H7 (cell line): ENCODE data around the gene MAN1A1. TPM values are rescaled to one million over a fixed set of nuclear protein-coding genes. Genes with fewer than 3 reads are reported as not detected.

Experiments used
- DNase-seq: peaks from one replicate; pipeline ENCODE4 v3.0.0; 2012
- H3K27me3 ChIP-seq: 2 replicates; pipeline ENCODE4 v1.6.0; 2011; ENCODE audit warnings: mild to moderate bottlenecking, low read length; ENCODE audit not compliant: control insufficient read depth, insufficient read depth
- H3K36me3 ChIP-seq: replicated peaks from 2 replicates; pipeline ENCODE4 v1.5.1; 2011; ENCODE audit warnings: low read length; ENCODE audit not compliant: control insufficient read depth, insufficient read depth
- H3K4me3 ChIP-seq: 2 replicates; pipeline ENCODE4 v1.5.1; 2011; ENCODE audit warnings: low read depth, mild to moderate bottlenecking, control low read depth, low read length, moderate library complexity; ENCODE audit not compliant: insufficient read depth
- total RNA-seq: library from RNA; depleted of rRNA; stranded (reverse); fragments of >200 nt; shearing (Covaris generic); gene quantifications from 2 replicates; pipeline ENCODE4 v1.2.3, GENCODE V29; 2014

Gene MAN1A1
- total RNA-seq, 1 experiment from 2014 or later: 14.5 TPM

GRCh38 chr6:119192200-119192599 lies 157.4 kb downstream of the MAN1A1 start:
- Histone ChIP-seq H3K27me3 (no peaks in the 10 kb centered on the region), H3K4me3 (no peak overlapping the region), H3K36me3 (no peaks in the 10 kb centered on the region)
- no peak for DNase-seq

- DNase-seq: no peak
- Histone ChIP-seq H3K4me3 (no peak overlapping the region), H3K27me3 (no peaks in the 10 kb centered on the region), H3K36me3 (no peaks in the 10 kb centered on the region; the same call in 1 of the 2 replicates)
Observed at GRCh38 chr6:119190176-119190575, 159.4 kb downstream of the MAN1A1 start.

DNA sequence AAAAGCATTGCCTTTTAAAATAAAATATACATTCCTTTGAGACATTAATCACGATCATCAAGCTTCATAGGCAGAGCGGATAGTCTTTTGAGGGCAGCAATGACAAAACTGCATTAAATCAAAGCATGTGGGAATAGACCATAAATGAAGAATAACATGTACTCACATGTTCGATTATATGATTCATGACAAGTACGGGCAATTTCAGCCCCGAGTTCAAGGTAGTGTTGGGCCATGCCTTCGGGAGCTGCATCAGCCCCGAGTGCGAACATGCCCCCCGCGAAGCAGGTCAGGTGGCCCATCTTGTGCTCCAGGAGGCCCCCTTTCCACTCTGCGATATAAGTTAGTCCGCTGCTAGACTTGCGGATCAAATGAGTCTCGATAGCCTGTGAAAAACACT lies 160.1 kb downstream of the MAN1A1 start:
- Histone ChIP-seq H3K4me3 (no peak overlapping the region), H3K36me3 (no peaks in the 10 kb centered on the region; the same call in 1 of the 2 replicates), H3K27me3 (no peaks in the 10 kb centered on the region)
- no peak for DNase-seq

DNA sequence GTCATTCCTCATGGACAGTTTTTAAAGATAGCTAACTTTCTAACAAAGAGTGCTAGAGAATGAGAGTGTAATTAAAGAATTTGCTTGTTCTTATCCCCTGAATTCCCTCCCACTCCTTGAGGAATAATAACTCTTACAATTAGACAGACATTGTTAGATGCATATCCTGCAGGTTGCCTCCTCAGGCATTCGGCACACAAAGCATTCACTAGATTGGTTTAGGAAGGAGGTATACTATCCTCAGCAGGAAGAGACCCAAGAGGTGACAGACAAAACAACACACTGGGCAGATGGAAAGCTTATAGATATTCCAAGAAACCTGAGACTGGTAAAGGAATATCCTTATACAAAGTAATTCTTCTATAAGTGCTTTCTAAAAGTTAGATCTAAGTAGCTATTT lies 162.0 kb downstream of the MAN1A1 start:
- no peak overlapping the region for H3K4me3 ChIP-seq
- no peaks in the 10 kb centered on the region for H3K27me3 ChIP-seq
- peak; percentile 2 for DNase-seq
- no peaks in the 10 kb centered on the region; the same call in 1 of the 2 replicates for H3K36me3 ChIP-seq

DNA sequence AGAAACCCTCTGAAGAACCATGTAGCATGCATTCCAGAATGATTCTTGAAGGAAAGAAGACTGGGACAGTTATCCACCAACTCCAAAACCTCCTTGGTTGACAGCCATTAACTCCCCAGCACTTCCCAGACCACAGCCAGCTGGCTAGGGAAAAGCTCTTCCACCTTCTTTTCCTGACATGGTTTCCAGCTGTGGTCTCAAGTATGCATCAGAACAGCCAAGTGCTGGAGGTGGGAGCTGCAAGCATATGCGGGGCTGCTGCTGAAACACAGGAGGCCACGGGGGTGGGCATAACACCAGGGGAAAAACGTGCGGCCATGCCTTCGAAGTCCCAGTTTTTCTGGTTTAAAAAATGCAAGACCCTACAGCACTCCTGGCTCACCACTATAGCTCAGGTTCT lies 163.1 kb downstream of the MAN1A1 start:
- no peaks in the 10 kb centered on the region; the same call in 1 of the 2 replicates for H3K36me3 ChIP-seq
- H3K27me3 ChIP-seq: no peaks in the 10 kb centered on the region
- no peak overlapping the region for H3K4me3 ChIP-seq
- peak; percentile 3 for DNase-seq

GRCh38 chr6:119184008-119184648 lies 165.4 kb downstream of the MAN1A1 start:
- H3K4me3 ChIP-seq: no peak overlapping the region
- no peaks in the 10 kb centered on the region for H3K27me3 ChIP-seq
- no peaks in the 10 kb centered on the region; the same call in 1 of the 2 replicates for H3K36me3 ChIP-seq
- no peak for DNase-seq

- Histone ChIP-seq H3K27me3 (no peaks in the 10 kb centered on the region), H3K4me3 (no peak overlapping the region), H3K36me3 (no peaks in the 10 kb centered on the region; the same call in 1 of the 2 replicates)
- DNase-seq: no peak
Observed at GRCh38 chr6:119183457-119183856, 166.1 kb downstream of the MAN1A1 start.

GRCh38 chr6:119182875-119183274 lies 166.7 kb downstream of the MAN1A1 start:
- Histone ChIP-seq H3K27me3 (no peaks in the 10 kb centered on the region), H3K36me3 (no peaks in the 10 kb centered on the region; the same call in 1 of the 2 replicates), H3K4me3 (no peak overlapping the region)
- DNase-seq: no peak

DNA sequence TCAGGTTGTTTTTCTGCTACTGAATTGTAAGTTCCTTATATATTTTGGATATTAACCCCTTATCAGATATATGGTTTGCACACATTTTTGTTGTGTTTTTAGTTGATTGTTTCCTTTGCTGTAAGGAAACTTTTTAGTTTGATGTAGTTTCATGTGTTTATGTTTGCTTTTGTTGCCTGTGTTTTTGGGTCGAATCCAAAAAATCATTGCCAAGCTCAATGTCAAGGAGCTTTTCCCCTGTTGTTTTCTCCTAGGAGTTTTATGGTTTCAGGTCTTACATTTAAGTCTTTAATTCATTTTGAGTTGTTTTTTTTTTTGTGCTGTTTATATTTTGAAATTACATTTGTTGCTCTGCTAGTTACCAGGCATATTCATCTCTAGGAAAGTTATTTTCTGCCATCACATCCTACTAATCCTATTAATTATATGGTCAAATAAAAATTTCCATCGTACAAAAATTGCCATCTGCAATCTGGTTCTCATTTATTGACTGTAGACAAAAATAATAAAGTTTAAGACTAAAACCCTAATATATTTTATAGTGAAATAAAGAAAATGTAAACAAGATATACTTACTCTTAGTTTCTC lies 167.3 kb downstream of the MAN1A1 start:
- Histone ChIP-seq H3K4me3 (no peak overlapping the region), H3K27me3 (no peaks in the 10 kb centered on the region), H3K36me3 (no peaks in the 10 kb centered on the region; the same call in 1 of the 2 replicates)
- DNase-seq: no peak

- Histone ChIP-seq H3K27me3 (no peaks in the 10 kb centered on the region), H3K4me3 (no peak overlapping the region), H3K36me3 (no peaks in the 10 kb centered on the region)
- DNase-seq: no peak
Observed at GRCh38 chr6:119181046-119181445, 168.5 kb downstream of the MAN1A1 start.

DNA sequence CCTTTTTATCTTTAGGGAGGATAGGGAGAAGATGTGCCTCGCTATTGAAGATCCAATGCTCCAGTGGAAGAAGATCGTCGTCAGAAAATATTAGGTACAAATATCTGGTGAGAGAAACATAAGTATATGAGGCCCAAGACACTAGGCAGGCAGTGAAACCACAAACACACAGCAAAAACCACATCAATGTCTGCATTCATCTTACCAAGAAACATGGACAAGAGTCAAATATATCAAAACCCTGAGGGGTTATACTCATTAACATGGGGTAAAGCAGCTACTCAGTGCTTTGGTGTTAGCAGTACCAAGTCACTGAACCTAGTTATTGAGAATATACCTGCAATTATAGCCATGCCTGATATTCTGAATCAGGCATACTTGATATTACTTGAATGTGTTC lies 169.7 kb downstream of the MAN1A1 start:
- no peaks in the 10 kb centered on the region for H3K27me3 ChIP-seq
- no peak overlapping the region for H3K4me3 ChIP-seq
- DNase-seq: no peak
- H3K36me3 ChIP-seq: no peaks in the 10 kb centered on the region

- Histone ChIP-seq H3K36me3 (no peaks in the 10 kb centered on the region), H3K4me3 (no peak overlapping the region), H3K27me3 (no peaks in the 10 kb centered on the region)
- no peak for DNase-seq
Observed at GRCh38 chr6:119179062-119179461, 170.5 kb downstream of the MAN1A1 start.

DNA sequence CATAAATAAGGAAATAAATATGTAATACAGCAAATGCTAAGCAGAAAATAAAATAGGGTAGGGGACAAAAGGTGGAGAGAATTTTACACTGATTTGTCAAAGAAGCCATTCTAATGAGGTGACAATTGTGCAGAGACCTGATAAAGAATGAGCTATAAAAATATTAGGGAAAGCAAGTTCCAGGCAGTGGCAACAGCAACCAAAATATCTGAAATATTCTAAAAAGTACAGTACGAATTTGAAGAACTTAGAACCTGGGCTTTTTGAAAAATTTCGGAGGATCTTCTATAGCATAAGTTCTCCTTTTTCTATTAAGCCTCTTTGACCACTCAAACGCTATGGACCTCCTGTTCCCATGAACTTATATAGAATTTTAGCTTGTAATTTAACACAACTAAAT lies 173.1 kb downstream of the MAN1A1 start:
- Histone ChIP-seq H3K36me3 (no peaks in the 10 kb centered on the region), H3K27me3 (no peaks in the 10 kb centered on the region), H3K4me3 (no peak overlapping the region)
- no peak for DNase-seq

- DNase-seq: no peak
- H3K4me3 ChIP-seq: no peak overlapping the region
- no peaks in the 10 kb centered on the region for H3K36me3 ChIP-seq
- H3K27me3 ChIP-seq: no peaks in the 10 kb centered on the region
Observed at GRCh38 chr6:119174879-119175817, 174.4 kb downstream of the MAN1A1 start.

- H3K36me3 ChIP-seq: no peaks in the 10 kb centered on the region
- no peak for DNase-seq
- no peaks in the 10 kb centered on the region for H3K27me3 ChIP-seq
- H3K4me3 ChIP-seq: no peak overlapping the region
Observed at GRCh38 chr6:119174085-119174445, 175.5 kb downstream of the MAN1A1 start.
